HepG2 (cell line): ENCODE measurements around the gene SLC13A3. TPM values are rescaled to one million over a fixed set of nuclear protein-coding genes. Genes with fewer than 3 reads are reported as not detected.

Source experiments
- AGO2 ChIP-seq: fragments of 200-400 bp; formaldehyde crosslinking; optimal IDR thresholded peaks from 2 replicates; pipeline ENCODE3; 2017; ENCODE audit warnings: mild to moderate bottlenecking, low read depth, low read length, moderate library complexity
- ATF6 ChIP-seq: sonication (generic); formaldehyde crosslinking; conservative IDR thresholded peaks from 2 replicates; pipeline ENCODE4 v1.4.0; 2020; ENCODE audit warnings: missing genetic modification reagents
- CCDC6 ChIP-seq: sonication (generic); formaldehyde crosslinking; IDR thresholded peaks from 2 replicates; pipeline ENCODE4 v1.8.1; 2022; ENCODE audit warnings: mild to moderate bottlenecking, missing genetic modification reagents, moderate library complexity
- CTCF ChIP-seq: sonication (generic); formaldehyde crosslinking; IDR thresholded peaks from 2 replicates; pipeline ENCODE4 v1.5.0; 2020; ENCODE audit warnings: mild to moderate bottlenecking, missing genetic modification reagents, moderate library complexity
- ESRRA ChIP-seq: sonication (generic); formaldehyde crosslinking; IDR thresholded peaks from 2 replicates; pipeline ENCODE4 v1.5.1; 2020; ENCODE audit warnings: mild to moderate bottlenecking, low read depth, missing genetic modification reagents
- HBP1 ChIP-seq: IDR thresholded peaks from 2 replicates; pipeline ENCODE4 v1.6.1; 2016; ENCODE audit warnings: low read depth, control low read depth
- IKZF5 ChIP-seq: IDR thresholded peaks from 2 replicates; pipeline ENCODE4 v1.6.1; 2018; ENCODE audit warnings: missing genetic modification reagents, mild to moderate bottlenecking, missing compliant biosample characterization
- JARID2 ChIP-seq: sonication (generic); formaldehyde crosslinking; IDR thresholded peaks from 2 replicates; pipeline ENCODE4 v1.8.1; 2023; ENCODE audit warnings: missing genetic modification reagents, inconsistent platforms; ENCODE audit not compliant: insufficient replicate concordance
- KMT2A ChIP-seq: sonication (generic); formaldehyde crosslinking; IDR thresholded peaks from 2 replicates; pipeline ENCODE4 v1.4.0; 2020; ENCODE audit warnings: missing genetic modification reagents
- LBX2 ChIP-seq: sonication (generic); formaldehyde crosslinking; IDR thresholded peaks from 2 replicates; pipeline ENCODE4 v1.5.0; 2020; ENCODE audit warnings: missing genetic modification reagents, mild to moderate bottlenecking, borderline replicate concordance
- MIER2 ChIP-seq: IDR thresholded peaks from 2 replicates; pipeline ENCODE4 v1.6.1; 2016; ENCODE audit warnings: missing biosample characterization, missing genetic modification reagents
- MXI1 ChIP-seq: IDR thresholded peaks from 3 replicates; pipeline ENCODE4 v1.6.1; 2012; ENCODE audit warnings: low read depth, low read length, inconsistent platforms, borderline replicate concordance
- PBX2 ChIP-seq: IDR thresholded peaks from 2 replicates; pipeline ENCODE4 v1.6.1; 2016; ENCODE audit warnings: control low read depth
- SAP130 ChIP-seq: IDR thresholded peaks from 2 replicates; pipeline ENCODE4 v1.6.1; 2016; ENCODE audit warnings: low read depth
- SOX13 ChIP-seq, 3 experiments: fragments of 450-650 bp in 1 of 3; sonication (generic) in 1 of 3; formaldehyde crosslinking in 1 of 3; IDR thresholded peaks in 2 of 3; conservative IDR thresholded peaks in 1 of 3; 2 replicates each; pipeline versions ENCODE4 v1.5.0 to v1.6.1; 2016 to 2020; ENCODE audit warnings: antibody characterized with exemption in 1 of 3, mild to moderate bottlenecking in 1 of 3, missing compliant biosample characterization in 1 of 3, missing genetic modification reagents in 1 of 3, moderate library complexity in 1 of 3
- SSRP1 ChIP-seq: IDR thresholded peaks from 2 replicates; pipeline ENCODE4 v1.6.1; 2016; ENCODE audit warnings: control low read depth
- STAG1 ChIP-seq: sonication (generic); formaldehyde crosslinking; IDR thresholded peaks from 2 replicates; pipeline ENCODE4 v1.4.0; 2020; ENCODE audit warnings: missing genetic modification reagents
- TBX2 ChIP-seq: sonication (generic); formaldehyde crosslinking; IDR thresholded peaks from 2 replicates; pipeline ENCODE4 v1.5.0; 2020; ENCODE audit warnings: missing genetic modification reagents, mild to moderate bottlenecking, borderline replicate concordance
- ZKSCAN8 ChIP-seq: IDR thresholded peaks from 2 replicates; pipeline ENCODE4 v1.6.1; 2016; ENCODE audit warnings: borderline replicate concordance, missing genetic modification reagents, missing compliant biosample characterization
- ZNF383 ChIP-seq: sonication (generic); formaldehyde crosslinking; IDR thresholded peaks from 2 replicates; pipeline ENCODE4 v1.4.0; 2020; ENCODE audit warnings: missing genetic modification reagents, mild to moderate bottlenecking, borderline replicate concordance
- ZNF451 ChIP-seq: sonication (generic); formaldehyde crosslinking; IDR thresholded peaks from 2 replicates; pipeline ENCODE4 v1.5.0; 2020; ENCODE audit warnings: mild to moderate bottlenecking, missing genetic modification reagents
- polyA plus RNA-seq, 8 experiments: library from polyadenylated mRNA; depleted of rRNA in 3 of 8; stranded (reverse) in 7 of 8; unstranded in 1 of 8; fragments of >200 nt; fragmentation: Illumina TruSeq in 4 of 8; extraction: Trizol in 4 of 8; gene quantifications; 2 replicates each; pipeline versions ENCODE4 v1.2.1 to v1.2.3, GENCODE V29; 2011 to 2016; ENCODE audit warnings: low read depth in 4 of 8, missing spikeins in 1 of 8, mixed read lengths in 1 of 8; ENCODE audit not compliant: insufficient read depth in 1 of 8
- total RNA-seq, 5 experiments: library from RNA; depleted of rRNA; stranded (reverse); fragments of >200 nt; fragmentation: Illumina TruSeq; extraction: Trizol; gene quantifications; 2 replicates each; pipeline ENCODE4 v1.2.3, GENCODE V29; 2016; ENCODE audit warnings: low read depth in 1 of 5

Gene SLC13A3
- total and polyA plus RNA-seq, 2 of the 13 experiments (the other 11 are each of a cell fraction or from before 2014, with no cell fraction given): 66.5 to 76.0 TPM

- TF ChIP-seq CTCF (peak; percentile 96), HBP1 (CRISPR knock-in tag) (0 out of 2 replicates have a peak, but pooled peaks have one; percentile 65), ATF6 (CRISPR knock-in tag) (no peak), SOX13 (IDR thresholded peaks at IDR 0.05) (no peak), SOX13 (CRISPR knock-in tag; conservative IDR thresholded peaks at IDR 0.05 in 1 of 2, IDR thresholded peaks at IDR 0.05 in 1 of 2) (peak in 1 of 2 experiments; percentile 53; a peak in 1 of 4 replicates), ZNF383 (CRISPR knock-in tag) (no peak), TBX2 (no peak), MIER2 (CRISPR knock-in tag) (peak; percentile 83), MXI1 (0 out of 3 replicates have a peak, but pooled peaks have one; percentile 44), SSRP1 (CRISPR knock-in tag) (peak; percentile 97), ZNF451 (CRISPR knock-in tag) (peak; percentile 74; the same call in 1 of the 2 replicates), KMT2A (no peak), ZKSCAN8 (CRISPR knock-in tag) (peak; percentile 59; the same call in 1 of the 2 replicates), IKZF5 (CRISPR knock-in tag) (peak; percentile 81; the same call in 1 of the 2 replicates), CCDC6 (CRISPR knock-in tag) (peak; percentile 66; the same call in 1 of the 2 replicates), SAP130 (peak; percentile 50; the same call in 1 of the 2 replicates), PBX2 (CRISPR knock-in tag) (peak; percentile 25; the same call in 1 of the 2 replicates), JARID2 (CRISPR knock-in tag) (no peak), ESRRA (CRISPR knock-in tag) (no peak), STAG1 (CRISPR knock-in tag) (peak; percentile 99), AGO2 (no peak), LBX2 (CRISPR knock-in tag) (0 out of 2 replicates have a peak, but pooled peaks have one; percentile 48)
These were observed 130.2 kb downstream of the SLC13A3 start (continued) for GRCh38 chr20:46520976-46521579.
